NCI-H82 treated with DMSO at 0.1 percent for 48 hours (cell line): ENCODE results near the gene CYP26C1.

Experiments used
- DNase-seq: peaks from one replicate; lab custom pipeline; 2025; ENCODE audit not compliant: unreplicated experiment; lab: John Stamatoyannopoulos, UW

Gene CYP26C1

GRCh38 chr10:93110472-93111146 lies 50.0 kb downstream of the CYP26C1 start:
- DNase-seq = no peak

DNA sequence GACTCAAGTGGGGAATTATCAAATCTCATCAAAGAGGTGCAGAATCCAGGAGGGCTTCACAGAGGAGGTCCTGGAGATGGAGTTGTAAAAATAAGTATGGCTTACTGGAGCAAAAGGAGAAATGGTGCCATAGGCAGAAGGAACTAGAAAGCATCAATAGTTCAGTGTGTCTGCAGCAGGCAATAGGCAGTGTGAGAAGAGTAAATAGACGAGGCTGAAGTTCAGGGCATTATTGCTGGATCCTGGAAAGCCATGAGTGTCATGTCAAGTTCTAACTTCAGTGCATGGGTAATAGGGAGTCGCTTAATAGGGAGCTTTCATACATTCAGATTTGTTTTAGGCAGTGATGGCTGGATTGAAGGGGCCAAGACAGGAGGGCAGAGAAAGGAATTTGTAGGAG lies 52.4 kb downstream of the CYP26C1 start:
- no peak for DNase-seq

DNA sequence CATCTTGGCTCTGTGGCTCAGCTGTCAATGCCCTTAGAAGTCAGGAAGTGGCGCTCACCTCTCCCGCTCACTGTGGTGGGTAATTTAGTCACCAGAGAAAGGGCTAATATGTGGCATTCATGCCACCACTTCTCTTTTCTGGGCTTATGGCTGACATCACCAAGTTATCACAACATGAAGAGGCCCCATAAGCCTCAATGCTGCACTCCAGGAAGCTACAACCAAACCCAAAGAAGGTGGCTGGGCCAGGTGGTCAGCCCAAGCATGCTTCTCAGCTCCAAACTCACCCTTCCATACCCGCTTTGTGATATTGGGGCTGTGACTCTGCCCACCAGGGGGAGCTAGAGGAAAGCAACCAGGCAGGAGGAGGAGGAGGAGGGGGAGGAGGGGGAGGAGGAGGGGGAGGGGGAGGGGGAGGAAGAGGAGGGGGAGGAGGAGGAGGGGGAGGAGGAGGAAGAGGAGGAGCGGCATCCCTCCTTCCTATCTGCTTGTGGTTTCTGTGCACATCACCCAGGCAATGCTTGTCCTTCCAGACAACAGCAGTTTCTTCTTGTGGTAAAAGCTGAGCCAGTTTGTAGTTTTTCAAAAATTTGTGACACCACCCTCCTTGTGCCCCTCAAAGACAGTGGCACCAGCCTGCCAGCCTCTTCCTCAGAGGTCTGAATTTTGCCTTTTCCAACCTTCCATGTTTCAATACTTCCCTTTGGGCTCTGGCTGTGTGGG lies 55.2 kb downstream of the CYP26C1 start:
- no peak for DNase-seq
